HG02840 (cell line): ENCODE results near the gene F2R.
"Not testable (repeated sequence)": the region's sequence is repeated elsewhere in the genome, so short reads cannot be mapped to it uniquely, and the experiment has no call there.

ENCODE experiments used
- ATAC-seq: cut with Tn5 transposase; IDR thresholded peaks from one replicate; pipeline ENCODE4 v1.9.1; 2021; ENCODE audit warnings: mild to moderate bottlenecking, moderate library complexity, moderate number of reproducible peaks; ENCODE audit not compliant: unreplicated experiment, low FRiP score

F2R gene

DNA sequence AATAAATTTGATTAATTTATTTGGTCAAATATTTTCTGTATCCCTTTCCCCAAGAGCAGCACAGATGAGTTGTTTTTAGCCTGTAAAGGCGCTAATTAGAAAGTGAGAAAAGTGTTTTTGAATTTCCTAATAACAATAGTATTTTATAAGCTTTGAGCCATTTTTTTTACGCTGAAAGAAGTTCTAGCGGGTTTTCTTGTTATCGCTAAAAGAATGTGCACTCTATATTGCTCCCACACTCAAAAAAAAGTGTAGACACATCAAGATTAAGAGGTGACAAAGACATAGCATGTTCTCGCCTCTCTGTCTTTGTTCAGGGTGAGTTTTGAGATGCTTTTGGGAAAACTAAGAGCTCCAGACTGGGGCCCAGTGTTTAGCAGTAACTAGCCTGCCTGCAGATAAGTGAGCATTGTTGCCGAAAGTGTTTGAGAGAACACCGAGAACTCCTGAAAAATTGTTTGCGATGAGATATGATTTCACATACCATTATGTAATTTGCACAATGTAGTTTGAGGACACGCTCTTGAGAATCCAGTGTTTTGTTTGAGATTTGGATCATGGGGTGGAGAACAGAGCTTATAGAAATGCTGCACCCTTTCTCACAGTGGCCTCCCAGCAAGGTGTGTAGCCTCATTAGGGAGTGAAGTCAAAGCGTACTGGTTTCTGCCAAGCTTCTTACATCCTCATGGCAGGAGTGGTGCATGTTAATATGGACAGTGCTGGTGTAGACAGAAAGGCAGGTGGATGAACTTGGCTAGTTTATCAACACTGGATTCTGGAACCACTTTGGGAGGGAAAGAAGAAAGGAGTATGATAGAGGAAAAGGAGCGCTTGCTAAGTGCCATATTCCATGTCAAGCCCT is 1.5 kb downstream of the F2R start:
- ATAC-seq = no peak

DNA sequence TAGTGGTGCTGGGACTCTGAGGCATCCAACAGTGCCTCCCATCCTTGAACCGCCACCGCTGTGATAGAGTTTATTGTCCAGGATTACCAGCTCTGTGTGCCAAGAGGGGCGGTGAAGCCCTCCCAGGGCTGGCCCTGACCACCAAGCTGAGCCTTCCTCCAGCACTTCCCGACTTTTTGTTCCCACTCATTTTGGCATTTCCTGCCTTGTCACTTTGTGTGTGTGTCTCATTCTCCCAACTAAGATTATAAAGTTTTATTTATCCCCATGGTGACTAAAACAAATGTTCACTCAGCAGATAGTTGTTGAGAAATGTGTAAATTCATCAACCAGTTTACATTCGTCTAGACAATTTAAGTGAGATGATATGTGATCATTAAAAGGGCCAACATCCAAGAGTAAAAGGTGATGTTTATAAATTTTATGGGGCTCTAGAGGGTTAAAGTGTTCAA is 2.5 kb downstream of the F2R start:
- no peak for ATAC-seq

DNA sequence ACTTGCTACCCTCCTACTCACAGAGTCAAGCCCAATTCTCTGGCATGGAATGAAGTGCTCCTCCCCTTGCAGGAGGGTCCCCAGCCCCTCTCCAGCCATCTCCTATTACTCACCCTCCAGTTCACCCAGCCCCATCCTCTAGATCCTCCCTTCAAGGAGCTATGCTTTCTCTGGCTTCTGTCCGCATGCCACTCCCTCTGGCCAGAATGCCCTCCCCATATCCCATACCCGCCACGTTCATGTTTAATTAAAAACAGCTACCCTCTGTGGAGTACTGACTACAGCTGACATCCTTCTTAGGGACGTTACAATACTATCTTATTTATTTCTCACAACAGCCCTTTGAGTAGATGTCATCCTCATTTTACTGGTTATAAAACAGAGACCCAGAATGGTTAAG is 3.0 kb downstream of the F2R start:
- ATAC-seq = no peak

GRCh38 chr5:76720988-76721569 is 5.2 kb downstream of the F2R start:
- no peak for ATAC-seq

- no peak for ATAC-seq
Observed at GRCh38 chr5:76723266-76723665, 7.3 kb downstream of the F2R start.

DNA sequence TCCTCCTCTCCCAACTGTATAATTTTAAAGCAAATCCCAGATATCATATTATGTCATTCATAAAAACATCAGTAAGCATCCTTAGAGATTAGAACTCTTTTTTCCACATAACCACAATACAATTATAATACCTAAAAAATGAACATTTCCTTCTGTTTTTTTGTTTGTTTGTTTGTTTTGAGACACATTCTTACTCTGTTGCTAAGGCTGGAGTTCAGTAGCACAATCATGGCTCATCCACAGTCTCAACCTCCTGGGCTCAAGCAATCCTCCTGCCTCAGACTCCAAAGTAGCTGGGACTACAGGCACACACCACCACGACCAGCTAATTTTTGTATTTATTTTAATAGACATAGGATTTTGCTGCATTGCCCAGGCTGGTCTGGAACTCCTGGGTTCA is 8.0 kb downstream of the F2R start:
- no peak for ATAC-seq

DNA sequence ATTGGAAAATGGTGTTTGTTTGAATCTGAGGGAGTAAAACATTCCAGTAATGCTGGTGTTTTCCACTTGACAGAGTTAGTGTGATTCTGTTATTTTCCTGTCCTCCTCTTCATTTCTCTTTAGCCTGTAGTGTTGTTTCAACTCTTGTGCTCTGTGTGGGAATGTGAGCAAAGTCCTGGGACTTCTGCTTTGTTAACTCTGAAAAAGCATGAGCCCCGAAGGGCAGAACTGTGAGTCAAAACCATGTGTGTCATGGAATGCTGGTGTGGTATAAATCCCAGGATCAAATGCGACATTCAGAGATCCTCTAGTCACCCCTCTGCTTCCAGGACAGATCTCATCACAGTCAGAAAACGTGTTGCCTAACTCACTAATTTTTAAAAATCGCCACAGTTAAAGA is 8.9 kb downstream of the F2R start:
- no peak for ATAC-seq

DNA sequence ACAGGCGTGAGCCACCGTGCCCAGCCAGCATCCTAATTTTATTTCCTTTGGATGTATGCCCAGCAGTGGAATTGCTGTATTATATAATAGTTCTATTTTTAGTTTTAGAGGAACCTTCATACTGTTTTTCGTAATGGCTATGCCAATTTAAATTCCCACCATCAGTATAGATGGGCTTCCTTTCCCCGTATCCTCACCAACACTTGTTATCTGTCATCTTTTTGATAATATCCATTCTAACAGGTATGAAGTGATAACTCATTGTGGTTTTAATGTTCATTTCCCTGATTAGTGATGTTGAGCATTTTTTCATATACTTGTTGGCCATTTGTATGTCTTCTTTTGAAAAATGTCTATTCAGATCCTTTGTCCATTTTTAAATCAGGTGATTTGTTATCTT is 13.0 kb downstream of the F2R start:
- no peak for ATAC-seq

GRCh38 chr5:76729373-76730290 is 13.7 kb downstream of the F2R start:
- no peak for ATAC-seq

DNA sequence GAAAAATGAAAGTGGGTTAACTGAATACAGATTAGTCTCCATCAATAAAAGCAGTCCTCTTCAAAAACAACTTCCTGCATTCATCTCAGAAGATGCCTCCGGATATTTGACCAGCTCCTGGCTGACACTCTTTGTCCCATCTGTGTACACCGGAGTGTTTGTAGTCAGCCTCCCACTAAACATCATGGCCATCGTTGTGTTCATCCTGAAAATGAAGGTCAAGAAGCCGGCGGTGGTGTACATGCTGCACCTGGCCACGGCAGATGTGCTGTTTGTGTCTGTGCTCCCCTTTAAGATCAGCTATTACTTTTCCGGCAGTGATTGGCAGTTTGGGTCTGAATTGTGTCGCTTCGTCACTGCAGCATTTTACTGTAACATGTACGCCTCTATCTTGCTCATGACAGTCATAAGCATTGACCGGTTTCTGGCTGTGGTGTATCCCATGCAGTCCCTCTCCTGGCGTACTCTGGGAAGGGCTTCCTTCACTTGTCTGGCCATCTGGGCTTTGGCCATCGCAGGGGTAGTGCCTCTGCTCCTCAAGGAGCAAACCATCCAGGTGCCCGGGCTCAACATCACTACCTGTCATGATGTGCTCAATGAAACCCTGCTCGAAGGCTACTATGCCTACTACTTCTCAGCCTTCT is 16.6 kb downstream of the F2R start:
- no peak for ATAC-seq

GRCh38 chr5:76733049-76733417 is 17.1 kb downstream of the F2R start:
- ATAC-seq = no peak

DNA sequence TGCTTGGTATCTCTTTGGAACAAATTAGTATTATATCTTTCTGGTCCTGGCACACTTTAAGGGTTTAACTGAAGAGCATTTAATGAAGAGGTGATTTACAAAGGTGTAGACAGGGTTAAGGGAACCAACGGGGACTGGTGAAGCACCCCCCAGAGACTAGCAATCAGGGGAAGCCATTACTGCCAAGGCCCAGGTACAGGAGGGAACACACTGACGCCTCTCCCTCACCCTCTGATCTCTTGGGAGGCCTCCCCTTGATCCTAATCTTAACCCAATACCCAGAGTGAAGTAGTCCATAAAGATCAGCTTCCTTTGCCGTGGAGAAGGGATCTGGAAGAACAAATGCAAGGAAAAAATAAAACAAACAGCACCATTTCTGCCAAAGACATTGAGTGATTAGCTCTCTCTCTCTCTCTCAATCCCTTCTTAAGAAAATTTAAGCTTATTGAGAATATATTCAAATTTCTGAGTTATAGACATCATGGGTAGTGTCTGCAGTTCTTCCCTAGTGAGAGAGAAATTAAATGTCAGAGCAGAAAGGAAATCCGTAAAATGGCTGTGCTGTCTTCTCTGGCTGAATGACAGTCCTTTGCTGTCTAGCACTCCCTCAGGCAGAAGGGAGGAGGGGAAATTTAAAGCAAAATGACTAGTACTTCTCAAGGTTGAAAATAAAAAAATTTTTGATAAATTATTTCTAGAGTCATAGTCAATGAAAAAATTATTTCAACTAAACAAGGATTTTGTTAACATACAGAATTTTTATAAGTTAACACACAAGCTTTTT is 20.0 kb downstream of the F2R start:
- no peak for ATAC-seq

DNA sequence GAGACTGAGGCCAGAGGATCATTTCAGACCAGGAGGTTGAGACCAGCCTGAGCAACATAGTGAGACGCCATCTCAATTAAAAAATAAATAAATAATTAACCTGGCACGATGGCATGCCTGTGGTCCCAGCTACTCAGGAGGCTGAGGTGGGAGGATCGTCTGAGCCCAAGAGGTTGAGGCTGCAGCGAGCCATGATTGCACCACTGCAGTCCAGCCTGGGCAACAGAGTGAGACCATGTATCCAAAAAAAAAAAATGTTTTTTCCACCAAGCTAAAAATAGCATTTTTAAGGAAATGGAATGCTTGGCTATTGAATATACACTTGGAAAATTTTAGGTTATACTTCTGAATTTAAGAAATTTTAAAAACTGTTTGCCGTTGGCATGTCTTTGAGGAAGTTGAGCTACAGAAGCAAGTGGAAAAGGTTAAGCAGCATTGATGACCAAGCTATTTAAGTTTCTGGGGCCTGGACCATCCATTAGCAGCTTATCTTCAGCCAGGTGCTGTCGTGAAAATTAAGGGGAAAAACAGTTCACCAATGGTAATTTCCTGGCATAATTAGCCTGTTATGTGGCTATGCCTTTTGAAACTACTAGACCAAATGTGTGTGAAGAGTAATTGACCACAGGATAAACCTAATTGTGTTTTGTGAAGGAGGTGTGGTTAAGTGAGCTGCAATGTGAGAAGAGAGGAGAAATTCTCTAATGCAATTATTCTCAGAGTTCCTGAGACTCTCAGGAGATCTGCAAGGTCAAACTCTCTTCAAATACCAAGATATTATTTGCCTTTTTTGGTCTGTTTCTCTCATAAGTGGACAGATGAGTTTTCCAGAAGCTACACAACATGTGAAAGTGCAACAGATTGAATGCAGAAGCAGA is 21.0 kb downstream of the F2R start:
- no peak for ATAC-seq

GRCh38 chr5:76737846-76738245 is 21.9 kb downstream of the F2R start:
- ATAC-seq = no peak

- ATAC-seq = not testable (repeated sequence)
Observed at GRCh38 chr5:76741506-76741905, 25.6 kb downstream of the F2R start.

DNA sequence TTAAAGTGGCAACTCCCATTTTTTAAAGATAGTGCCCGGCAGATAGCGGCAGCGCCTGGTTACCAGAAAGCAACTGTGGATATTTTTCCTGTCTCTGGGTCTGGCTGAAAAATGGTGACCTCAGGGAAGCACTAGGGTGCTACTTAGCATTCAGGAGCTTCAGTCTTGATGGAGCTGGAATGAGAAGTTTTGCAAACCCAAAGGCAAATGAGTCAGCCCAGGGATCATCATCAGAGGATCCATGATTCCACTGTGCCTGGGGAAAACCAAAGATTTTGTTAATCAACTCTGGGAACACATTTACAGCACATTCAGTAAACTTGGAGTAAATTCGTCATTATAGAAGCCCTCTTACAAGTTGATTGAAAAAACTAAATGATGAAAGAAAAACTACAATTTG is 26.7 kb downstream of the F2R start:
- ATAC-seq = no peak

DNA sequence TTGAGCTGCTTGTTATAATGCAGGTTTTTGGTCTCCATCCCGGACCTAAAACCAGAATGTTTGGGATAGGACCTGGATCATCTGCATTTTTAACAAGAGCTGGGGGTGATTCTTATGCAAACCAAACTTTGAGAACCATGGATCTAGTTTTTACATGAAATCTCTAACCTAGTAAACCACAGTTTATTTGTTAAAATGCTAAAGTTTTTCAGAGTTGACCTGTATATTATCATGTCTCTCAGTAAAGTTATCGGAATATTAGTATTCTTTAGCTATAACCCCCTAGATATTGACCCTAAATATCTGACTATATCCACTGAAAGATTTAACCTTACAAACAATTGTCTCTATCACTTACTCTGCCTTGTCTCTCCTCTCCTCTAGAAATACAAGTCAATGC is 28.7 kb downstream of the F2R start:
- ATAC-seq = no peak

- no peak for ATAC-seq
Observed at GRCh38 chr5:76745670-76746069, 29.7 kb downstream of the F2R start.

DNA sequence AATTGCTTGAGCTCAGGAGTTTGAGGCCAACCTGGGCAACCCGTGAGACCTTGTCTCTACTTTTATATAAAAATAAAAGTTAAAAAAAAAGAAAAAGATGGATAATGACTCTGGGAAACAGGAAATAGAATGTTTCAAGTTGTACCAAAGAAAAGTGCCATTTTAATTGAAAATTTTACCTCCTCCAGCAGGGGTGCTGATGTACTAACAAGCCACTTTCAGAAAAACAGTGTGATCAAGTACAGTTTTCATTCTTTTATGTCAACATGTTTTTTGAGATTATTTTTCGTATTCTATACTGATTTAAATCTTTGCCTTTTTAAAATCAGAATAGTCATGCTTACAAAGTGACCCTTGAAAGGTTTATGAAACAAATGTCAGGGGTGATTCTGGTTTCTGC is 30.8 kb downstream of the F2R start:
- no peak for ATAC-seq
